Neural cell (in vitro differentiated cells): Measurements from ENCODE around the gene ZNHIT3. TPM values are rescaled to one million over a fixed set of nuclear protein-coding genes. Genes with fewer than 3 reads are reported as not detected.

ENCODE experiments used
- H2AFZ ChIP-seq: fragments of 200-600, 300-800 bp; sonication (generic), shearing (Covaris generic); 2 replicates; pipeline ENCODE4 v1.6.0; 2014; ENCODE audit warnings: low read depth, mild to moderate bottlenecking, antibody characterized with exemption, low read length, moderate library complexity
- H3F3A ChIP-seq: fragments of 200-600 bp; shearing (Covaris generic); 2 replicates; pipeline ENCODE4 v1.6.1; 2016; ENCODE audit warnings: mild to moderate bottlenecking, moderate library complexity, mixed read lengths, antibody characterized with exemption, low read length; ENCODE audit not compliant: insufficient read depth, poor library complexity, severe bottlenecking
- H3K27ac ChIP-seq: fragments of 200-600, 300-800 bp; sonication (generic), shearing (Covaris generic); 2 replicates; pipeline ENCODE4 v1.5.1; 2014; ENCODE audit warnings: mild to moderate bottlenecking, low read length, moderate library complexity
- H3K27me3 ChIP-seq: fragments of 300-800, 200-600 bp; sonication (generic), shearing (Covaris generic); 2 replicates; pipeline ENCODE4 v1.6.0; 2014; ENCODE audit warnings: mild to moderate bottlenecking, low read depth, low read length, moderate library complexity; ENCODE audit not compliant: insufficient read depth
- H3K36me3 ChIP-seq: fragments of 300-800, 200-600 bp; sonication (generic), shearing (Covaris generic); 2 replicates; pipeline ENCODE4 v1.5.1; 2014; ENCODE audit warnings: mild to moderate bottlenecking, antibody characterized with exemption, low read length, moderate library complexity; ENCODE audit not compliant: insufficient read depth
- H3K4me2 ChIP-seq: fragments of 300-800, 200-600 bp; sonication (generic), shearing (Covaris generic); 2 replicates; pipeline ENCODE4 v1.6.0; 2014; ENCODE audit warnings: mild to moderate bottlenecking, low read length
- H3K4me3 ChIP-seq: fragments of 300-800, 200-600 bp; sonication (generic), shearing (Covaris generic); 2 replicates; pipeline ENCODE4 v1.5.1; 2014; ENCODE audit warnings: mild to moderate bottlenecking, low read length, moderate library complexity
- H3K79me2 ChIP-seq: fragments of 200-600 bp; shearing (Covaris generic); replicated peaks from 2 replicates; pipeline ENCODE4 v1.6.0; 2014; ENCODE audit warnings: mild to moderate bottlenecking, low read length, moderate library complexity; ENCODE audit not compliant: insufficient read depth
- H3K9ac ChIP-seq: fragments of 300-800, 200-600 bp; sonication (generic), shearing (Covaris generic); 2 replicates; pipeline ENCODE4 v1.6.1; 2016; ENCODE audit warnings: mild to moderate bottlenecking, low read length, mixed read lengths
- H3K9me2 ChIP-seq: fragments of 200-600 bp; shearing (Covaris generic); 2 replicates; pipeline ENCODE4 v1.6.1; 2016; ENCODE audit warnings: mild to moderate bottlenecking, low read length, mixed read lengths; ENCODE audit not compliant: insufficient read depth
- H3K9me3 ChIP-seq: fragments of 200-600, 300-800 bp; sonication (generic), shearing (Covaris generic); 2 replicates; pipeline ENCODE4 v1.6.1; 2016; ENCODE audit warnings: mild to moderate bottlenecking, mixed run types, low read length, moderate library complexity, mixed read lengths
- H4K20me1 ChIP-seq: fragments of 200-600 bp; shearing (Covaris generic); 2 replicates; pipeline ENCODE4 v1.6.1; 2016; ENCODE audit warnings: mild to moderate bottlenecking, mixed run types; ENCODE audit not compliant: insufficient read depth
- EP300 ChIP-seq: fragments of 450-650 bp; conservative IDR thresholded peaks from 2 replicates; pipeline ENCODE4 v1.6.1; 2014; ENCODE audit warnings: antibody characterized with exemption, mild to moderate bottlenecking, moderate library complexity; ENCODE audit not compliant: poor library complexity, severe bottlenecking
- EZH2 ChIP-seq: fragments of 200-600, 300-800 bp; shearing (Covaris generic), sonication (generic); IDR thresholded peaks from 2 replicates; pipeline ENCODE4 v1.6.1; 2014; ENCODE audit warnings: antibody characterized with exemption, low read length, borderline replicate concordance, mild to moderate bottlenecking; ENCODE audit not compliant: insufficient read depth, poor library complexity, severe bottlenecking
- MXI1 ChIP-seq: fragments of 450-650 bp; conservative IDR thresholded peaks from 2 replicates; pipeline ENCODE4 v1.6.1; 2014; ENCODE audit warnings: antibody characterized with exemption, mild to moderate bottlenecking; ENCODE audit not compliant: poor library complexity, severe bottlenecking
- POLR2AphosphoS5 ChIP-seq: IDR thresholded peaks from 2 replicates; pipeline ENCODE4 v1.6.1; 2012
- RAD21 ChIP-seq: fragments of 450-650 bp; conservative IDR thresholded peaks from 2 replicates; pipeline ENCODE4 v1.6.1; 2014; ENCODE audit warnings: antibody characterized with exemption, mild to moderate bottlenecking, moderate library complexity
- SMC3 ChIP-seq: fragments of 450-650 bp; conservative IDR thresholded peaks from 2 replicates; pipeline ENCODE4 v1.6.1; 2014; ENCODE audit warnings: antibody characterized with exemption, mild to moderate bottlenecking, moderate library complexity; ENCODE audit not compliant: poor library complexity
- TAF1 ChIP-seq: IDR thresholded peaks from 2 replicates; pipeline ENCODE4 v1.6.1; 2012; ENCODE audit warnings: low read depth
- polyA plus RNA-seq: library from polyadenylated mRNA; depleted of rRNA; stranded (reverse); fragments of >200 nt; gene quantifications from 2 replicates; pipeline ENCODE4 v1.2.3, GENCODE V29; 2014
- TF ChIP-seq, protein P1 (sequence below): fragments of 450-650 bp; IDR thresholded peaks from 2 replicates; pipeline ENCODE4 v1.5.1; 2014; ENCODE audit warnings: antibody characterized with exemption, mild to moderate bottlenecking, moderate library complexity; ENCODE audit not compliant: poor library complexity, severe bottlenecking
- TF ChIP-seq, protein P2 (sequence below): IDR thresholded peaks from 2 replicates; pipeline ENCODE4 v1.6.1; 2012; ENCODE audit warnings: borderline replicate concordance

ZNHIT3 gene
- polyA plus RNA-seq, 1 donor from 2014 or later = 226 TPM

DNA sequence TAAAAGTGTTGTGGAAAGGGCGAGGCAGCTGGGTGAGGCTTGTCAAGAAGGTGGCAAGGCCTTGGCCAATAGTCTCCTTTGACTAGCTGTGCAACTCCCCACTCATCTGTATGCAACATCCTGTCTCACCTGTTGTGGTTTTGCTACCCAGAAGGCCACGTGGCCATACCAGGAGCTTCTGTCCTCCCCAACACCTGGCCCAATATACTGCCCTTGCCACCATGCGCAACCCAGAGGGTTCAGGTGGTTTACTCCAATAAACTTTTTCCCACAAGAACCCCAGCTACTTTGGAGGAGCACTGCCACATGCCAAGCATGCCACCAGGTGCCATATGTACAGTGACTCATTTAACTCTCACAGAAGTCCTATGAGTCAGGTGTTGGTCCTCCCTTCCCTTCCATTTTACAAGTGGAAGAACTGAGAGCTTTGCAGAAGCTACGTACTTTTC lies 38.0 kb downstream of the ZNHIT3 start:
- H3K27me3 ChIP-seq = no peaks in the 10 kb centered on the region
- H3K9me2 ChIP-seq = no peaks in the 10 kb centered on the region
- H3K27ac ChIP-seq = no peak overlapping the region
- no peaks in the 10 kb centered on the region for H3K9me3 ChIP-seq
- H3F3A ChIP-seq = no peaks in the 10 kb centered on the region
- no peak overlapping the region for H3K4me3 ChIP-seq
- no peak overlapping the region for H2AFZ ChIP-seq
- peaks cover 9% of the 10 kb centered on the region for H3K36me3 ChIP-seq
- H3K79me2 ChIP-seq = no peaks in the 10 kb centered on the region
- no peak overlapping the region for H3K9ac ChIP-seq
- no peaks in the 10 kb centered on the region for H4K20me1 ChIP-seq
- TF ChIP-seq EP300 (no peak), RAD21 (no peak), TAF1 (no peak), SMC3 (no peak), POLR2AphosphoS5 (no peak), EZH2 (no peak), MXI1 (no peak)
- TF ChIP-seq, protein P1, sequence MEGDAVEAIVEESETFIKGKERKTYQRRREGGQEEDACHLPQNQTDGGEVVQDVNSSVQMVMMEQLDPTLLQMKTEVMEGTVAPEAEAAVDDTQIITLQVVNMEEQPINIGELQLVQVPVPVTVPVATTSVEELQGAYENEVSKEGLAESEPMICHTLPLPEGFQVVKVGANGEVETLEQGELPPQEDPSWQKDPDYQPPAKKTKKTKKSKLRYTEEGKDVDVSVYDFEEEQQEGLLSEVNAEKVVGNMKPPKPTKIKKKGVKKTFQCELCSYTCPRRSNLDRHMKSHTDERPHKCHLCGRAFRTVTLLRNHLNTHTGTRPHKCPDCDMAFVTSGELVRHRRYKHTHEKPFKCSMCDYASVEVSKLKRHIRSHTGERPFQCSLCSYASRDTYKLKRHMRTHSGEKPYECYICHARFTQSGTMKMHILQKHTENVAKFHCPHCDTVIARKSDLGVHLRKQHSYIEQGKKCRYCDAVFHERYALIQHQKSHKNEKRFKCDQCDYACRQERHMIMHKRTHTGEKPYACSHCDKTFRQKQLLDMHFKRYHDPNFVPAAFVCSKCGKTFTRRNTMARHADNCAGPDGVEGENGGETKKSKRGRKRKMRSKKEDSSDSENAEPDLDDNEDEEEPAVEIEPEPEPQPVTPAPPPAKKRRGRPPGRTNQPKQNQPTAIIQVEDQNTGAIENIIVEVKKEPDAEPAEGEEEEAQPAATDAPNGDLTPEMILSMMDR = no peak
- TF ChIP-seq, protein P2, sequence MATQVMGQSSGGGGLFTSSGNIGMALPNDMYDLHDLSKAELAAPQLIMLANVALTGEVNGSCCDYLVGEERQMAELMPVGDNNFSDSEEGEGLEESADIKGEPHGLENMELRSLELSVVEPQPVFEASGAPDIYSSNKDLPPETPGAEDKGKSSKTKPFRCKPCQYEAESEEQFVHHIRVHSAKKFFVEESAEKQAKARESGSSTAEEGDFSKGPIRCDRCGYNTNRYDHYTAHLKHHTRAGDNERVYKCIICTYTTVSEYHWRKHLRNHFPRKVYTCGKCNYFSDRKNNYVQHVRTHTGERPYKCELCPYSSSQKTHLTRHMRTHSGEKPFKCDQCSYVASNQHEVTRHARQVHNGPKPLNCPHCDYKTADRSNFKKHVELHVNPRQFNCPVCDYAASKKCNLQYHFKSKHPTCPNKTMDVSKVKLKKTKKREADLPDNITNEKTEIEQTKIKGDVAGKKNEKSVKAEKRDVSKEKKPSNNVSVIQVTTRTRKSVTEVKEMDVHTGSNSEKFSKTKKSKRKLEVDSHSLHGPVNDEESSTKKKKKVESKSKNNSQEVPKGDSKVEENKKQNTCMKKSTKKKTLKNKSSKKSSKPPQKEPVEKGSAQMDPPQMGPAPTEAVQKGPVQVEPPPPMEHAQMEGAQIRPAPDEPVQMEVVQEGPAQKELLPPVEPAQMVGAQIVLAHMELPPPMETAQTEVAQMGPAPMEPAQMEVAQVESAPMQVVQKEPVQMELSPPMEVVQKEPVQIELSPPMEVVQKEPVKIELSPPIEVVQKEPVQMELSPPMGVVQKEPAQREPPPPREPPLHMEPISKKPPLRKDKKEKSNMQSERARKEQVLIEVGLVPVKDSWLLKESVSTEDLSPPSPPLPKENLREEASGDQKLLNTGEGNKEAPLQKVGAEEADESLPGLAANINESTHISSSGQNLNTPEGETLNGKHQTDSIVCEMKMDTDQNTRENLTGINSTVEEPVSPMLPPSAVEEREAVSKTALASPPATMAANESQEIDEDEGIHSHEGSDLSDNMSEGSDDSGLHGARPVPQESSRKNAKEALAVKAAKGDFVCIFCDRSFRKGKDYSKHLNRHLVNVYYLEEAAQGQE = no peak
- no peak overlapping the region for H3K4me2 ChIP-seq

DNA sequence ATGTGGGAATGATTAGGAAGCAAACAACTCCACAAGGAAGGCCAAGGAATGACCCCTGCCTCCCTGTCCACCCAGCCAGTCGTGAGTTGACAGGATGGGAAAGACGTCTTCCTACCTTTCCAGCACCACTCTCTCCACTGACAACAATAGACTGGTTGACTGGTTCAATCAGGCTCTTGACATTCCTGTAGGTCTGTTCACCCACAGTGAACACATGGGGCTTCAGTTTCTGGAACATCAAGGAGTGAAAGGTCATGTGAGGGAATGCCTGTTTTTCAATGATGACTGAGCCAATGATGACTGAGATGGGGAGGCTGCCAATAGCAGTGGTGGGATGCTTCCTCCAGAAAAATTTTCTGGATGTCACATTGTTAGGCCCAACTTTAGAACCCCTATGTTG lies 38.6 kb downstream of the ZNHIT3 start:
- H2AFZ ChIP-seq = no peak overlapping the region
- peaks cover 9% of the 10 kb centered on the region for H3K36me3 ChIP-seq
- no peaks in the 10 kb centered on the region for H3K9me3 ChIP-seq
- H3K9ac ChIP-seq = no peak overlapping the region
- H3F3A ChIP-seq = no peaks in the 10 kb centered on the region
- TF ChIP-seq RAD21 (no peak), TAF1 (no peak), MXI1 (no peak), POLR2AphosphoS5 (no peak), EP300 (no peak), EZH2 (no peak), SMC3 (no peak)
- TF ChIP-seq, protein P2 = no peak
- TF ChIP-seq, protein P1 = no peak
- H3K4me3 ChIP-seq = no peak overlapping the region
- H3K9me2 ChIP-seq = no peaks in the 10 kb centered on the region
- H4K20me1 ChIP-seq = no peaks in the 10 kb centered on the region
- no peak overlapping the region for H3K4me2 ChIP-seq
- H3K79me2 ChIP-seq = no peaks in the 10 kb centered on the region
- H3K27ac ChIP-seq = no peak overlapping the region
- no peaks in the 10 kb centered on the region for H3K27me3 ChIP-seq
